HepG2 (cell line): Measurements from ENCODE around the gene PPP1R9B. TPM values are rescaled to one million over a fixed set of nuclear protein-coding genes. Genes with fewer than 3 reads are reported as not detected.

ENCODE experiments used
- CEBPB ChIP-seq: IDR thresholded peaks from 2 replicates; pipeline ENCODE4 v1.6.1; 2011; ENCODE audit warnings: low read depth, low read length, improper control_type of control experiment, borderline replicate concordance
- ERF ChIP-seq: IDR thresholded peaks from 2 replicates; pipeline ENCODE4 v1.6.1; 2018; ENCODE audit warnings: missing biosample characterization, missing genetic modification reagents
- FOXM1 ChIP-seq: sonication (generic); formaldehyde crosslinking; IDR thresholded peaks from 2 replicates; pipeline ENCODE4 v1.5.0; 2020; ENCODE audit warnings: missing genetic modification reagents
- GZF1 ChIP-seq: sonication (generic); formaldehyde crosslinking; IDR thresholded peaks from 2 replicates; pipeline ENCODE4 v1.5.1; 2020; ENCODE audit warnings: mild to moderate bottlenecking, missing genetic modification reagents
- HNF4G ChIP-seq, 2 experiments: sonication (generic) in 1 of 2; formaldehyde crosslinking in 1 of 2; IDR thresholded peaks; 2 replicates each; pipeline versions ENCODE4 v1.4.0 to v1.6.1; 2011 to 2020; ENCODE audit warnings: borderline replicate concordance in 2 of 2, low read depth in 2 of 2, mild to moderate bottlenecking in 2 of 2, low read length in 1 of 2, missing genetic modification reagents in 1 of 2, moderate library complexity in 1 of 2
- HNRNPK ChIP-seq: fragments of 200-400 bp; formaldehyde crosslinking; IDR thresholded peaks from 2 replicates; pipeline ENCODE4 v1.6.1; 2018; ENCODE audit warnings: low read length, low read depth, moderate library complexity, mild to moderate bottlenecking; ENCODE audit not compliant: poor library complexity, severe bottlenecking
- KDM4B ChIP-seq: sonication (generic); formaldehyde crosslinking; IDR thresholded peaks from 2 replicates; pipeline ENCODE4 v1.4.0; 2020; ENCODE audit warnings: missing genetic modification reagents
- MED1 ChIP-seq: sonication (generic); formaldehyde crosslinking; IDR thresholded peaks from 2 replicates; pipeline ENCODE4 v1.4.0; 2020; ENCODE audit warnings: missing genetic modification reagents
- MTF1 ChIP-seq: sonication (generic); formaldehyde crosslinking; IDR thresholded peaks from 2 replicates; pipeline ENCODE4 v1.5.0; 2020; ENCODE audit warnings: missing genetic modification reagents
- NCOA2 ChIP-seq: sonication (generic); formaldehyde crosslinking; IDR thresholded peaks from 2 replicates; pipeline ENCODE4 v1.8.0; 2022; ENCODE audit warnings: inconsistent platforms
- NR2F1 ChIP-seq, 2 experiments: fragments of 450-650 bp in 1 of 2; formaldehyde crosslinking in 1 of 2; IDR thresholded peaks; 2 replicates each; pipeline versions ENCODE4 v1.5.0 to v1.6.1; 2016 to 2020; ENCODE audit warnings: mild to moderate bottlenecking in 1 of 2, missing compliant biosample characterization in 1 of 2, missing genetic modification reagents in 1 of 2, moderate library complexity in 1 of 2
- RAD51 ChIP-seq: fragments of 450-650 bp; IDR thresholded peaks from 2 replicates; pipeline ENCODE4 v1.6.1; 2016; ENCODE audit warnings: borderline replicate concordance
- RFX3 ChIP-seq: IDR thresholded peaks from 2 replicates; pipeline ENCODE4 v1.6.1; 2016; ENCODE audit warnings: missing biosample characterization, missing genetic modification reagents
- SAFB2 ChIP-seq: sonication (generic); formaldehyde crosslinking; IDR thresholded peaks from 2 replicates; pipeline ENCODE4 v1.5.1; 2020; ENCODE audit warnings: missing genetic modification reagents, low read depth, mild to moderate bottlenecking, borderline replicate concordance
- SMARCC2 ChIP-seq: fragments of 450-650 bp; IDR thresholded peaks from 2 replicates; pipeline ENCODE4 v1.6.1; 2017; ENCODE audit warnings: antibody characterized with exemption, mild to moderate bottlenecking
- SP2 ChIP-seq: sonication (generic); formaldehyde crosslinking; IDR thresholded peaks from 2 replicates; pipeline ENCODE4 v1.5.1; 2020; ENCODE audit warnings: mild to moderate bottlenecking, missing genetic modification reagents
- TBP ChIP-seq: sonication (generic); formaldehyde crosslinking; IDR thresholded peaks from 2 replicates; pipeline ENCODE4 v1.5.0; 2020; ENCODE audit warnings: missing genetic modification reagents
- TEAD3 ChIP-seq: optimal IDR thresholded peaks from 2 replicates; pipeline ENCODE3; 2016; ENCODE audit warnings: borderline replicate concordance
- TGIF2 ChIP-seq: IDR thresholded peaks from 2 replicates; pipeline ENCODE4 v1.6.1; 2016; ENCODE audit warnings: control low read depth, missing compliant biosample characterization
- U2AF1 ChIP-seq: fragments of 200-400 bp; formaldehyde crosslinking; optimal IDR thresholded peaks from 2 replicates; pipeline ENCODE3; 2017; ENCODE audit warnings: mild to moderate bottlenecking, low read depth, low read length
- ZNF563 ChIP-seq: sonication (generic); formaldehyde crosslinking; IDR thresholded peaks from 2 replicates; pipeline ENCODE4 v1.8.0; 2022; ENCODE audit warnings: mild to moderate bottlenecking, moderate library complexity, missing genetic modification reagents
- ZNF781 ChIP-seq: sonication (generic); formaldehyde crosslinking; IDR thresholded peaks from 2 replicates; pipeline ENCODE4 v1.5.1; 2020; ENCODE audit warnings: borderline replicate concordance, mild to moderate bottlenecking, missing genetic modification reagents; ENCODE audit errors: not compliant biosample characterization
- ZNF782 ChIP-seq: sonication (generic); formaldehyde crosslinking; IDR thresholded peaks from 2 replicates; pipeline ENCODE4 v1.4.0; 2020; ENCODE audit warnings: missing genetic modification reagents, mild to moderate bottlenecking, borderline replicate concordance
- ZSCAN12 ChIP-seq: sonication (generic); formaldehyde crosslinking; IDR thresholded peaks from 2 replicates; pipeline ENCODE4 v1.9.0; 2021; ENCODE audit warnings: mild to moderate bottlenecking, missing genetic modification reagents
- polyA plus RNA-seq, 8 experiments: library from polyadenylated mRNA; depleted of rRNA in 3 of 8; stranded (reverse) in 7 of 8; unstranded in 1 of 8; fragments of >200 nt; fragmentation: Illumina TruSeq in 4 of 8; extraction: Trizol in 4 of 8; gene quantifications; 2 replicates each; pipeline versions ENCODE4 v1.2.1 to v1.2.3, GENCODE V29; 2011 to 2016; ENCODE audit warnings: low read depth in 4 of 8, missing spikeins in 1 of 8, mixed read lengths in 1 of 8; ENCODE audit not compliant: insufficient read depth in 1 of 8
- total RNA-seq, 5 experiments: library from RNA; depleted of rRNA; stranded (reverse); fragments of >200 nt; fragmentation: Illumina TruSeq; extraction: Trizol; gene quantifications; 2 replicates each; pipeline ENCODE4 v1.2.3, GENCODE V29; 2016; ENCODE audit warnings: low read depth in 1 of 5
- TF ChIP-seq, protein P1 (sequence below): sonication (generic); formaldehyde crosslinking; IDR thresholded peaks from 2 replicates; pipeline ENCODE4 v1.4.0; 2020; ENCODE audit warnings: missing genetic modification reagents, borderline replicate concordance
- TF ChIP-seq, protein P2 (sequence below): sonication (generic); formaldehyde crosslinking; conservative IDR thresholded peaks from 2 replicates; pipeline ENCODE4 v1.4.0; 2020; ENCODE audit warnings: mild to moderate bottlenecking, missing genetic modification reagents, moderate library complexity

The PPP1R9B gene
- total and polyA plus RNA-seq, 2 of the 13 experiments (the other 11 are each of a cell fraction or from before 2014, with no cell fraction given) = 9.4 to 15.8 TPM

DNA sequence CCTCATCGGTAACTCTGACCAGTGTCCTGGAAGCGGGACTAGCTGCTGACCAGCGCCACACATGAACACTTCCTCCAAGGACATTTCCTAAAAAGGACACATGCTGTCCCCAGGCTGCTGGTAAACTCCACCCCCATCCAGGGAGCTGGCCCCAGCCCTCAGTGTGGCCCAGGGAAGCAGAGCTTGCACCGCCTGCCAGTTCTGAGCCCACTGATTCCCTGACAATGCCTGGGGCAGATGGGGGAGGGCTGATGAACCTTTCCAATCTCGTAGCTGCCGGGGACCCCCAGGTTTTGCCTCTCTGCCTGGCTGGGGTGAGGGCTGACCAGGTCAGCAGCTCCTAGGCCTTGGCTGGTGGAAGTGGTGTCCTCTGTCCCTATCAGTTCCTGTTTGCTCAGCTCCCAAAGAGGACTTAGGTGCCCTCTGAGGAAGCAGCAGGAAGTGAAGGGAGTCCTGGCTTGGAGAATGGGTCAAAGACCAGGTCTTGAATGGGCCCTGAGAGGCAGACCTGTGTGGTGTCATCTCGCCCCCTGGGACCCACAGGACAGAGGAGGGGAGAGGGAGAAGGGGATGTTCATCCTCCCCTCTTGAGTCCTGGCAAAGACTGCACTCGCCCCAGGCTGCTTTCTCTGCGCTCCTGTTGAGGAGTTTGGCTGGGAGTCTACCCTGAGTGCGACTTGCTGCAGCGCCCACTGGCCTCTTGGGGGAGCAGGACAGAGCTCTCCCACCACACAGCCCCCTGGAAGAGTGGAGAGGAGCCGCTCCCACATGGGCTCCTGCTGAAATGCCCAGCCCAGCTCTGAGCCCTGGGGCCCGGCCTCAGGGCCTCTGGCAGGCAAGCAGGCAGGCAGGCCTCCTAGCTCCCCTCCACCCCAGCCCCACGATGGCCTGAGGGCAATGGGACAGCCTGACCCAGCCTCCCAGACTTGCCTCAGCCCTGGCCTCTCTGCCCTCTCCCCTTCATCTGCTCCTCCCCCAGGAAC is 38.5 kb downstream of the PPP1R9B start (continued):
- TF ChIP-seq, protein P1, sequence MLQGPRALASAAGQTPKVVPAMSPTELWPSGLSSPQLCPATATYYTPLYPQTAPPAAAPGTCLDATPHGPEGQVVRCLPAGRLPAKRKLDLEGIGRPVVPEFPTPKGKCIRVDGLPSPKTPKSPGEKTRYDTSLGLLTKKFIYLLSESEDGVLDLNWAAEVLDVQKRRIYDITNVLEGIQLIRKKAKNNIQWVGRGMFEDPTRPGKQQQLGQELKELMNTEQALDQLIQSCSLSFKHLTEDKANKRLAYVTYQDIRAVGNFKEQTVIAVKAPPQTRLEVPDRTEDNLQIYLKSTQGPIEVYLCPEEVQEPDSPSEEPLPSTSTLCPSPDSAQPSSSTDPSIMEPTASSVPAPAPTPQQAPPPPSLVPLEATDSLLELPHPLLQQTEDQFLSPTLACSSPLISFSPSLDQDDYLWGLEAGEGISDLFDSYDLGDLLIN = no peak
- TF ChIP-seq GZF1 = no peak
- no peak for TF ChIP-seq TEAD3 (CRISPR knock-in tag)
- TF ChIP-seq ZNF782 (CRISPR knock-in tag) = peak; percentile 71; the same call in 1 of the 2 replicates
- no peak for TF ChIP-seq RAD51
- no peak for TF ChIP-seq NR2F1 (CRISPR knock-in tag; IDR thresholded peaks at IDR 0.05)
- TF ChIP-seq MTF1 = no peak
- TF ChIP-seq U2AF1 = no peak
- no peak for TF ChIP-seq RFX3 (CRISPR knock-in tag)
- TF ChIP-seq CEBPB = no peak
- no peak for TF ChIP-seq FOXM1 (CRISPR knock-in tag)
- TF ChIP-seq HNF4G (IDR thresholded peaks at IDR 0.05; ENCODE audit: borderline replicate concordance, low read depth, low read length) = no peak
- no peak for TF ChIP-seq HNF4G (CRISPR knock-in tag; IDR thresholded peaks at IDR 0.05; ENCODE audit: borderline replicate concordance, low read depth)
- no peak for TF ChIP-seq TBP (CRISPR knock-in tag)
- no peak for TF ChIP-seq TGIF2 (CRISPR knock-in tag)
- TF ChIP-seq ZNF563 (CRISPR knock-in tag) = no peak
- peak; percentile 37; the same call in 1 of the 2 replicates for TF ChIP-seq MED1 (CRISPR knock-in tag)
- TF ChIP-seq KDM4B (CRISPR knock-in tag) = no peak
- TF ChIP-seq SMARCC2 = no peak
- peak; percentile 17 for TF ChIP-seq ERF
- TF ChIP-seq ZNF781 = no peak
- TF ChIP-seq HNRNPK = no peak
- TF ChIP-seq, protein P2, sequence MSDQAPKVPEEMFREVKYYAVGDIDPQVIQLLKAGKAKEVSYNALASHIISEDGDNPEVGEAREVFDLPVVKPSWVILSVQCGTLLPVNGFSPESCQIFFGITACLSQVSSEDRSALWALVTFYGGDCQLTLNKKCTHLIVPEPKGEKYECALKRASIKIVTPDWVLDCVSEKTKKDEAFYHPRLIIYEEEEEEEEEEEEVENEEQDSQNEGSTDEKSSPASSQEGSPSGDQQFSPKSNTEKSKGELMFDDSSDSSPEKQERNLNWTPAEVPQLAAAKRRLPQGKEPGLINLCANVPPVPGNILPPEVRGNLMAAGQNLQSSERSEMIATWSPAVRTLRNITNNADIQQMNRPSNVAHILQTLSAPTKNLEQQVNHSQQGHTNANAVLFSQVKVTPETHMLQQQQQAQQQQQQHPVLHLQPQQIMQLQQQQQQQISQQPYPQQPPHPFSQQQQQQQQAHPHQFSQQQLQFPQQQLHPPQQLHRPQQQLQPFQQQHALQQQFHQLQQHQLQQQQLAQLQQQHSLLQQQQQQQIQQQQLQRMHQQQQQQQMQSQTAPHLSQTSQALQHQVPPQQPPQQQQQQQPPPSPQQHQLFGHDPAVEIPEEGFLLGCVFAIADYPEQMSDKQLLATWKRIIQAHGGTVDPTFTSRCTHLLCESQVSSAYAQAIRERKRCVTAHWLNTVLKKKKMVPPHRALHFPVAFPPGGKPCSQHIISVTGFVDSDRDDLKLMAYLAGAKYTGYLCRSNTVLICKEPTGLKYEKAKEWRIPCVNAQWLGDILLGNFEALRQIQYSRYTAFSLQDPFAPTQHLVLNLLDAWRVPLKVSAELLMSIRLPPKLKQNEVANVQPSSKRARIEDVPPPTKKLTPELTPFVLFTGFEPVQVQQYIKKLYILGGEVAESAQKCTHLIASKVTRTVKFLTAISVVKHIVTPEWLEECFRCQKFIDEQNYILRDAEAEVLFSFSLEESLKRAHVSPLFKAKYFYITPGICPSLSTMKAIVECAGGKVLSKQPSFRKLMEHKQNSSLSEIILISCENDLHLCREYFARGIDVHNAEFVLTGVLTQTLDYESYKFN (CRISPR knock-in tag) = peak; percentile 75
- TF ChIP-seq SP2 (CRISPR knock-in tag) = no peak
- TF ChIP-seq SAFB2 = no peak; the same call in 1 of the 2 replicates
- TF ChIP-seq ZSCAN12 = no peak
- no peak for TF ChIP-seq NCOA2
